HG03196 (cell line): ENCODE results near the gene MAPK6.
"Not testable (repeated sequence)": the region's sequence is repeated elsewhere in the genome, so short reads cannot be mapped to it uniquely, and the experiment has no call there.

Experiments
- ATAC-seq: cut with Tn5 transposase; IDR thresholded peaks from one replicate; pipeline ENCODE4 v1.9.1; 2021; ENCODE audit not compliant: unreplicated experiment

The MAPK6 gene

DNA sequence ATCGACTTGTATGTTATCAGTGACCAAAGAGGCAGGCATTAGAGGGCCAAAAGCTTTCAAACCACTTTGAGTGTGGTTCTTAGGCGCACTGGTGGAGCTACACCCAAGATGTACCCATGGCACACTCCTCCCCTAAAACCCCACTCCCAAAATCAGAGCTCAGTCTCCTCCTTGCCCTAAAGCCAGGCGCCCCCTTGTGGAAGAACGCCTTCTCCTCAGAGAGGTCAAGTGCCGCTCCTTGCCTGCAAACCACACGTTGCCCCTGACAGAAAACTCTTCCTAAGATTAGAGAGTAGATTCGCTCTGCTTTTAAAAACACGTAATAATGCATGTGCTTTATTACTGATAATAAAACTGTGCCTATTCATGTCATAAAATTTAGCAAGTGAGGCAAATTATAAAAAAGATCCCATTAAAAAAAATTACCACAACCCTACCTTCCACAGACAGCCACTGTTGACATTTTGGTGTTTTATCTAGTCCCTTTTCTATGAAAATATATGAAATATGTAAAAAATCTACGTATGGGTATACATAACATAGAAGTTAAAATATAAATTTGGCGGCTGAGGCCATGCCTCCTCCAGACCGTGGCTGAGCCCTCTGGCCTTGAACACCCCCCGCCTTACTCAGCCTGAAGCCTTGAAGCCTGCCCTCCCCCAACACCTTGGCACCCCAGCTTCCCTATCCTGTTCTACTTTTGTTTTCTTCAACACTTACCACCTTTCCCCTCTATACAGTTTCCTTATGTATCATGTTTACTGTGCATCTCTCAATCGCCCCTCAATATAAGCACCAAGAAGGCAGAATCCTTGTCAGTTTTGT is 60.1 kb downstream of the MAPK6 start:
- no peak for ATAC-seq

DNA sequence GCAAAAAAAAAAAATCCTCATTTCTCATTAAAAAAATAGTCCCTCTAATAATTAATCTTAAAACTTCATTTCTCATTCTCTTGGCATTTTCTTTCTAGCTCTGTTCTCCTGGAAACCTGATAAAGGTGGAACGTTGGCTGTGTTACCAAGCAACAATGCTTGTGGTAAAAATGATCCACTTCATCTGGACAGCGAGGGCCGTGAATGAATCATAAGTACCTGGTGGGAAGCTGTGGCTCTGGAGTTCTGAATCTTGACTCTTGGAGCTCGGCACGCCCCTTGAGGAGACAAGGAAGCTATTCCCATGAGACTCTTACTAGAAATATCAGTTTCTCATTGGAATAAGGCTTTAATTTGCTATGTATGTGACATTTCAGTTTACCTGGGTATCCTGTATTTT is 61.0 kb downstream of the MAPK6 start:
- ATAC-seq, result no peak

DNA sequence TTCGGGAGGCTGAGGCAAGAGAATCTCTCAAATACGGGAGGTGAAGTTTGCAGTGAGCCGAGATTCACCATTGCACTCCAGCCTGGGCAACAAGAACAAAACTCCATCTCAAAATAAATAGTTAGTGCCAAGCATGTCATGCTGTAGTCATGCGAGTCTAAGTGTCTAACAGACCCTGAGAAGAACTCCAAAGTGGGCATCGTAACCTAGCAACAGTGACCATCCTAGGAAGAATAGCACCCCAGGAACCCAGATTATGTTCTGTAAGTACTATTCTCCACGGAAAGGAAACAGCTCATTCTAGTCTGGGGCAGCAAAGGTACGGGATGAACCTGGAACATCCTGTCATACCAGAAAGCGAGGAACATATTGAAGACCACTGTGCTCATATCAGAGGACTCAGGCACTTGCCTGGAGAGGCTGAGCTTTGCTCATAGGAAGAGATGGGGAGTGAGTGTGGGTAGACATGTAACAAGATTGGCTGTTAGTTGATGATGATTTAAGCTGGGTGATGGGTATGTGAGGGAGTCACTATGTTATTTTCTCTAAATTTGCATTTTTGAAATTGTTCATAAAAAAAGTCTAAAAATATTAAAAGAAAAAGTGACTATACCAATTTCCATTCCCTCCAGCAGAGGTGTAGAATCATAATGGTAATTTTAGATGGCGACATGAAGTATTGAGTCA is 61.8 kb downstream of the MAPK6 start:
- ATAC-seq, result no peak

DNA sequence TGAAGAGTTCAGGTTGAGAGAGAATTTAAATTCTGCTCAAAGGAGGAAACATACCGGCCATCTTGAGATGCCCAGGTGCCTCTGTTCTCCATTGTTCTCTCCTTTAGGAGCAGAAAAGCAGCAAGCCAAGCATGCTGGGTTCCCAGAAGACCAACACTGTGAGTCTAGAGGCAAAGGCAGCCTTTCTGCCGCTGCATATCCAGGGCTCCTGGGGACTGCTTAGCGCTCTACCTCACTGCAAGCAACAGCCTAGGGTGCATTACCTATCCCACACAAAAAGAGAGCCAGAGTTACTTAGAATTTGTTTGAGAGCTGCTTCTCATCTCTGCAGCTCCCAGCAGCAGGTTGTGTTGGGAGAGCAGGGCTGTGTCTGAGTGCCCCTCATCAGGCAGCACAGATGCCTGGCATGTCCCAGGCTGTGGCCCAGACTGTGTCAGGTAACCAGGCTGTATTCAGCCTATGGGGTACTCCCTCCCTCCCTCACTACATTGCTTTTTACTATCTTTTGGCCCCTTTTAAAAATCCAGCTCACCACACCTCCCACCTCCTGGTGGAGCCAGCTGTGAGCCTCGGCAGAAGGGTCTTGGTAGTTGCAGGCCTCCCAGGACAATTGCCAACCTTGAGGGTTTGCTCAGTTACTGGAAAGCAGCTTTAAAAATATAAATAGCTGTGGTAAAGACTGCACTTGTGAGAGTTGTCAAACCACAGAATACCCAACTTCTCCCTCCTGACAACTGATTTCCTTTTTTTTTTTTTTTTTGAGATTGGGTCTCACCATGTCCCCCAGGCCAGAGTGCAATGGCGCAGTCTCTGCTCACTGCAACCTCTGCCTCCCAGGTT is 63.4 kb downstream of the MAPK6 start:
- peak; percentile 73 for ATAC-seq

DNA sequence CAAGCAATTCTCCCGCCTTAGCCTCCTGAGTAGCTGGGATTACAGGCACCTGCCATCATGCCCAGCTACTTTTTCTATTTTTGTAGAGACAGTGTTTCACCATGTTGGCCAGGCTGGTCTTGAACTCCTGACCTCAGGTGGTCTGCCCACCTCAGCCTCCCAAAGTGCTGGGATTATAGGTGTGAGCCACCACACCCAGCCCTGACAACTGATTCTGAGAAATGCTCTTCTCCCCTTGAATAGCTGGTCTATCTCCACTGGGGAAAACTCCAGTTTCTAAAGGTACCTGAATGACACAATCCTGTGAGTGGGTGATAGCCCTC is 64.0 kb downstream of the MAPK6 start:
- not testable (repeated sequence) for ATAC-seq

DNA sequence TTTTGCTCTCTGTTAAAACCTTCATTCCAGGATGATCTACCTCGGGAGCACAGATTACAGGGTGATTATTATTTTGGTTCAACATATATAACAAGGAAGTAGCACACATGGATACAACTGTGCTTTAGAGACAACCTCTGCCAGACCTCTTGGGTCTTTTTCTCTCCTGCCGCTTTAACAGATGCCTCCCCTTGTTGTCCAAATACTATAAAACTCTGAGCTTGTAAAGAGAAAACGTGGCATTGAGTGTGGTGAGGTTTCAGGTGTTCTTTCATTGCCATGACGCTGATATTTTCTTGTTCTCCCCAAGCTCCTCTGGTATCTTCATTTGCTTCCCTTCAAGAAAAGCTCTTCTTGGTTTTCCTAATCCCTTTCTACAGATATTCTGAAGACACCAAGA is 64.6 kb downstream of the MAPK6 start:
- ATAC-seq, result no peak

DNA sequence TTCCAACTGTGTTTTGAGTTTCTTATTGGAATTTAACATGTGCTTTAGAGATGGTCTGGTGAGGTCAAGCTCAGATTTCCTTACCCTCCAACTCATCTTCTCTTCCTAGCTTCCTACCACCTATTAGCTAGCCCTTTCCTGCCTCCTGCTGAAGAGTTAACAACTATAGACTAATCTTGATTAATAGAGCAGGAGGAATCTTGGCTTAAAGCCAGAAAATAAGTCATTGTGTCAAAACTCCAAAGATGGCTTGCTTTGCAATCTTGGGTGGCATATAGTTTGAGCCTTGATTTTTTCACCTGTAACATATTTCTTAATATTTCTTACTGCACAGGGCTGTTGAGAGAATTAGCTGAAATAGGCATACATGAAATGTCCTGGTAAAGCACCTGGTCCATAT is 66.3 kb downstream of the MAPK6 start:
- ATAC-seq, result no peak

DNA sequence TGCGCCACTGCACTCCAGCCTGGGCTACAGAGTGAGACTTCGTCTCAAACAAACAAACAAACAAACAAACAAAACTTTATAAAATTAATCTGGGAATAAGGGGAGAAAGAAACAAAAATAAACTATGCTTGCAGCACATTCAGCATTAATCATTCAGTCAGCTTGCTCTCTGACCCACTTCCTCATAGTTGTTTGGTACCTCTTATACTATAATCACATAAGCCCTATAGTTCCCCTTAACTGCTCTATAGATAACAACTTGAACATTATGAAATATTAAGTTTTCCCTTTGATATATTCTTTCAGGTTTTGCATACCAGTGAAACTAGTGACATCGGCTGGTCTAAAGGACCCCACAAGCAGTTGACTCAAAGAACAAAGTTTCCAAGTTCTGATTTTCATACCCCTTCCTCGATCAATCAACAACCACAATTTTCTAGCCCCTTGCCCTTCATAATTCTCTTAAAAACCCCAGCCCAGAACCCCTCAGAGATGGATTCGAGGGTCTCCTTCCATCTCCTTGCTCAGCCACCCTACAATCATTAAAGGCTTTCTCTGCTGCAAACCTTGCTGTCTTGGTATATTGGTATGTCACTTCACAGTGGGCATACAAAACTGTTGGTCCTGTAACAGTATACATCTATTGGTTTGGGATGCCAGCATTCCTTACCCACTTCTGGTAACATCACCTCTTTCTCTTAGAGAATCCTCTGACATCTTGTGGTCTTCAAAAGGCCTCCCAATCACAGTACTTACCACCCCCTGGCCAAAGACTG is 67.2 kb downstream of the MAPK6 start:
- ATAC-seq, result no peak

DNA sequence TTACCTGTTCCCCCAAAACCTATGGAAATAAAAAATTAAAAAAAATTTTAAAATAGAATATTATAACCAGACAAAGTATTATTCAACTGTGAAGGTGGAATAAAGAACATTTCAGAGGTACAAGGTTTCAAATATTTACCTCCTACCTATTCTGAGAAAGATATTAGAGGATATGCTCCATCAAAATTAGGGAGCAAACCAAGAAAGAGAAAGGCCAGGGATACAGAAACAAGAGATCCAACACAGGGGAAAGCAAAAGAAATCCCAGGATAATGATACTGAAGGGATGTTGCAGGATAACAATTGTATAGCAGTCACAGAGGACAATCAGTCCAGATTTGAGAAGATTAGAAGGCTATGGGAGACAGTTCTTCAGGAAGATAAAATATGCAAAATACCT is 71.2 kb downstream of the MAPK6 start:
- ATAC-seq, result no peak

DNA sequence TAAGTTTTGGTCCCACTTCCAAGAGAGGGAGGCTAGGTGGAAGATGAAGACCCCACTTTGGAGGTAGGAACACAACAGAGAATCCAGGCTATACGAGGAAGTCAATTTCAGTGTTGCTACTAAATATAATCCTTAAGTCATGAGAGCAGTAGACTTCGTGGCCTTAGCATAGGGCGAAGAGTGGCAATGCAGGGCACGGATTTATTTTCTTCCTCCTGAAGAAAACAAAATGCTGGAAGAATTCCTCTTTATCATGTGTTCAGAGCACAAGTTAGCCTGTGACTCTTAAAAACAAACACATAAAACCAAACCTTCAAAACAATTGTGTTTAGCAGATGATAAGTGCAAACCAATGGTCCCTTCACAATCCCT is 74.1 kb downstream of the MAPK6 start:
- no peak for ATAC-seq

DNA sequence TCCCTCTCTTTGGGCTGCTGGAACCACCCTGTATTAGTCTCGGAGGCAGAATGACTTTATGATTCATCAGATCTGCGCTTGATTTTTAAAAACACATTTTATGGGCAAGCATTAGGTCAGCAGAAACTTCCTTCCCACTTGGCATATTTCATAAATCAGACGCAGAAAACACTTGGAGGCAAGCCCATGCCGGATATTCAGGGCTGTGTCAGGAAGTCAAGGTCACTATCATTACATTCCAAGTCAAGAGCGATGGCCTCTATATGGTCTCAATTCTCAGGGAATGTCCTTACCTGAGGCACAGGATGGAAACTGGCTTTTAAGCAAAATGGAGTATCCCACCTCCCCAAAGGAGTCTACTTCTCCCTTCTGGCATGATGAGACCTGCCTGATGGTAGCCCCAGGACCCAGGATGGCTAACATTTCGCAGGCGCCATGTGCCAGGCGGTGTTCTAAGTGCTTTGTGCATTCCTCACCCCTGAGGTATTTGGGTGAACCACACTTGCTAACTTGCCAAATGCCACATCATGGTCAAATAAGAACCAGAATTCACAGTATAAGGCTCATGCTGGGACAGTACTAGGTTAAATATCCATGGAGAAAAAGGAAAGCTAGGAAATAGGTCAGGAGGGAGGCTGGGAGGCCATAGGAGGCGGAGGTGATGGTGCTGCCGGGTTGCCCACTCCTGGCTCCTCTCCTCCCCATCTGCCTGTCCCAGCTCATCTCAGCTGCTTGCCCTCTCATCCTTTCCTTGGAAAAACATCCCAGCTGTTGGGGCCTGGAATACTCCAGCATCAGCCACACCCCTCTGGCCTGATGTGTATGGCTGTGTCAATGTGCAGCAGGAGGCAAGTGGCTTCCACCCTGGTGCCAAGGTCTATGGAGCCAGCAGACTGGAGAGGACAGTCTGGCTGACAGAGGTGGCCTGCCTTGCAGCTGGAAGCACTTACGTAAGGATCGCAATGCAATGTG is 74.8 kb downstream of the MAPK6 start:
- no peak for ATAC-seq

DNA sequence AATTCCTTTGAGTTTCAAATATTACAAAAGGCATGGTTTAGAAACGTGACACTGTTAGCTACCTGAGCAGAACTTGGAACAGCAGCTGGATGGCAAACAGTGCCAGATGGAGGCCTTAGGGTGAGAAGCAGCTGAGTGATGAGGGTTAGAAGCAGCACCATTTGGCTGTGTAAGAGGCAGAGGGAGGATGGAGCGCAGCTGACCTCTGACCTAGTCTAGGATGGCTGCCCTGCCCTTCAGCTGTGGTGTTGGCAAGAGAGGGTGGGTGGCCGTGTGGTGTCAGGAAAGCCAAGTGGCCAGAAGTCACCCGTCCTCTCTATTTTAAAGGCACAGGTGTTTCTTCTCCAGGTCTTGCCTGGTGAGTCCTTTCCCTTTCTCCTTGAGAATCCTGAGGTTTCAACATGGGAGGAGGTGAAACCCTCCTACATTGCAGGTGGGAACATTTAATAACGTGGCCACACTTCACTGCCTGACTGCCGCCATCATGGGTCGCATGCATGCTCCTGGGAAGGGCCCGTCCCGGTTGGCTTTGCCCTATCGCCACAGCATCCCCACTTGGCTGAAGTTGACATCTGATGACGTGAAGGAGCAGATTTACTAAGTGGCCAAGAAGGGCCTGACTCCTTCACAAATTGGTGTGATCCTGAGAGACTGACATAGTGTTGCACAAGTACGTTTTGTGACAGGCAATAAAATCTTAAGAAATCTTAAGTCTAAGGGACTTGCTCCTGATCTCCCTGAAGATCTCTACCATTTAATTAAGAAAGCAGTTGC is 76.0 kb downstream of the MAPK6 start:
- ATAC-seq, result no peak

DNA sequence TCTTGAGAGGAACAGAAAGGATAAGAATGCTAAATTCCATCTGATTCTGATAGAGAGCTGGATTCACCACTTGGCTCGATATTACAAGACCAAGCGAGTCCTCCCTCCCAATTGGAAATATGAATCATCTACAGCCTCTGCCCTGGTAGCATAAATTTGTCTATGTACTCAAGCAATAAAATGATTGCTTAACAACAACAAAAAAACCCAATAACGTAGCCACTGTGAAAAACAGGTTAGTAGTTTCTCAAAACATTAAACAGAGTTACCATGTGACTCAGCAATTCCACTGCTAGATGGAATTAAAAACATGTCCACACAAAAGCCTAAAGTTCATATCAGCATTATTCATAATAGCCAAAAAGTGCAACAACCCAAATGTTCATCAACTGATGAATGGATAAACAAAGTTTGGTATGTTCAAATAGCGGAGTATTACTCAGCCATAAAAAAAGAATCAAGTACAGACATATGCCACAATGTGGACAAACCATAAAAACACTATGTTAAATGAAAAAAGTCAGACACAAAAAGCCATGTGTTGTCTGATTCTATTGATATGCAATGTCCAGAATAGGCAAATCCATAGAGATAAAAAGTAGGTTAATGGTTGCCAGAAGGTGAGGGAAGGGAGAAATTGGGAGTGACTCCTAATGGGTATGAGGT is 76.7 kb downstream of the MAPK6 start:
- no peak for ATAC-seq

DNA sequence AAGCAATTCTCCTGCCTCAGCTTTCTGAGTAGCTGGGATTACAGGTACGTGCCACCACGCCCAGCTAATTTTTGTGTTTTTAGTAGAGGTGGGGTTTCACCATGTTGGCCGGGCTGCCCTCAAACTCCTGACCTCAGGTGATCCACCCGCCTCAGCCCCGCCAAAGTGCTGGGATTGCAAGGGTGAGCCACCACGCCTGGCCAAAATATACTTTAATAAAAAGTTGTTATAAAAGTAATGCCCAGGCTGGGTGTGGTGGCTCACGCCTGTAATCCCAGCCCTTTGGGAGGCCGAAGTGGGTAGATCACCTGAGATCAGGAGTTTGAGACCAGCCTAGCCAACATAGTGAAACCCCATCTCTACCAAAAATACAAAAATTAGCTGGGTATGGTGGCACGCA is 77.5 kb downstream of the MAPK6 start:
- ATAC-seq, result not testable (repeated sequence)

DNA sequence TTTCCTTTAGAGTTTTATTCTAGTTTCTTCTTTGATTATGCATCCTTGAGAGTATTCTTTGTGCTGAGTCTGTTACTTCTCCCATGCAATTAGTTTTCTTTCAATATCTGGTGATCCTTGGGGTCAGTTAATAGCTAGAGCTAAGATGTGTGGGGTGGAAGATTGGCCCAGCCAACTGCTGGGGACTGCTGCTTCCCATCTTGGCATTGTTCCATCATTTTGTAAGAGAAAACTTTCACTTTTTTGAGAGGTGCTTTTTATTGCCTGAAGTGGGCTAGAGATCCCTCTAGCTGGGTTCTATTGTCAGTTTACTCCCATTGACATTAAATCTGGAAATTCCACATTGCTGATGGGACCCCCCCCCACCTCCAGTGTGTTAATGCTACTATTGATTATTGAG is 78.2 kb downstream of the MAPK6 start:
- ATAC-seq, result no peak

DNA sequence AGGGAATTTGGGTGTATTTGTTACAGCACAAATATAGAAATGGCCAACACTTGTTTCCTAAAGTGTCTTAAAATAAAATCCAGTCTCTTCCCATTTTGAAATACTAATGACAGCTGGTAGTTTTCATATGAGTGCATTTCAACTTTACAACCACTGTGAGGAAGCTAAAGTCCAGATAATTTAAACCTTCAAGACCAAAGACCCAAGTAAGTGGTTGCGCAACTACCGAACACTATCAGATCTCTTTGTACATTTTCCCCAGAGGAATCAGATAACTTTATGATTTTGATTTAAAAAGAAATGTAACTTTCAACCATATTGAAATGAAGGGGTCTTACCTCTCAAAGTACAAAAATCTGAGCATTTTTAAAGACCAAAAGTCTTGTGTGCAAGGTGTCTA is 79.3 kb downstream of the MAPK6 start:
- ATAC-seq, result no peak

DNA sequence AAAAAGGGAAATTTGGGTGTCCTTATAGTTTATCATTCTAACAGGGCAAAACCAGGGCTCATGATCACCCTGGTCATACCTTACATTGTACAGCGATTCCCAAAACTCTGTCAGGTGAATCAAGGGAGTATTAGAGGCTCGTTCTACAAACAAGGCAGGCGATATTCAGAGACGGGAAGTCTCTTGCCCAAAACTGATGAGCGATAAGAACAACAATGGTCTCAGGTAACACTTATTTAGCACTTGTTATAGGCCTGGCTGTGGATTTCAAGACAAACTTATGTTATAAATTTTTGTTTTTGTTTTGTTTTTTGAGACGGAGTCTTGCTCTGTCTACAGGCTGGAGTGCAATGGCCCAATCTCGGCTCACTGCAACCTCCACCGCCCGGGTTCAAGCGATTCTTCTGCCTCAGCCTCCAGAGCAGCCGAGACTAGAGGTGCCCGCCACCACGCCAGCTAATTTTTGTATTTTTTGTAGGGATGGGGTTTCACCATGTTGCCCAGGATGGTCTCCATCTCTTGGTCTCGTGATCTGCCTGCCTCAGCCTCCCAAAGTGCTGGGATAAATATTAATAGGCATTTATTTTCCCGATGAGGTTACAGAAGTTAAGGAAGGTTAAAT is 80.7 kb downstream of the MAPK6 start:
- no peak for ATAC-seq

DNA sequence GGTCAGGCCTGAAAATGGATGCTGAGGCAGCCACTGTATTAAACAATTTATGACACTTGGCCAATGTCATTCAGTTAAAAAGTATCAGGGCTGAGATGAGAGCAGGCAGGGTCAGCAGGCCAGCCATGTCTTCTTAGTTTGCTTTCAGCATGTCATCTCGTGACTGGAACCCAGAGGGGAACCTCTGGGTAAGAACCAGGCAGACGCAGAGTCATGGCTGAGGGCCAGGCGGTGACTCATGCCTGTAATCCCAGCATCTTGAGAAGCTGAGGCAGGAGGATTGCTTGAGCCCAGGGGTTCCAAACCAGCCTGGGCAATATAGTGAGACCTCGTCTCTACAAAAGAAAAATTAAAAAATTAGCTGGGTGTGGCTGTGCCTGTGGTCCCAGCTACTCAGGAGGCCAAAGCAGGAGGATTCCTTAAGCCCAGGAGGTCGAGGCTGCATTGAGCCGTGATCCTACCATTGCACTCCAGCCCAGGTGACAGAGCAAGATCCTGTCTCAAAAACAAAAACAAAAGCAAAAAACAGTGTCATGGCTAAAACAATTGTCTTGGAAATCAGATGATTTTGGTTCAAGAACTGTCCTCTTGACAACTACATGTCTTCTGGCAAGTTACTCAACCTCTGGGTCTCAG is 81.9 kb downstream of the MAPK6 start:
- no peak for ATAC-seq
